ENCODE results near the gene NR0B1. TPM values are rescaled to one million over a fixed set of nuclear protein-coding genes. Genes with fewer than 3 reads are reported as not detected.
A peak's percentile ranks its signal among the peaks of the same experiment; 100 is the strongest.

Gene NR0B1
- total RNA-seq, 1 donor: 1.7 TPM

DNA sequence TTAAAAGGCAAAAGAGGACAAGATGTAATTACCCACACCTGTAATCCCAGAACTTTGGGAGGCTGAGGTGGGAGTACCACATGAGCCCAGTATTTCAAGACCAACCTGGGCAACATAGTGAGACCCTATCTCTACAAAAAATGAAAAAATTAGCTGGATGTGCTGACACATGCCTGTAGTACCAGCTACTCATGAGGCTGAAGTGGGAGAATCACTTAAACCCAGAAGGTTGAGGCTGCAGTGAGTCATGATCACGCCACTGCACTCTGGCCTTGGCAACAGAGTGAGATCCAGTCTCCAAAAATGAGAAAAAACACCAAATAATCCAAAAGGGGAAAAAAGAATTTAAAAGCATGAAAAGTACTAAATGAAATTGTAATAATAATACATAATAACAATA, 30.8 kb downstream of the NR0B1 start:
- peak; percentile 66 for DNase-seq (ENCODE audit: low read depth)
- no peak overlapping the region for H3K4me3 ChIP-seq (ENCODE audit: low read depth, low read length)
- TF ChIP-seq, protein P1, sequence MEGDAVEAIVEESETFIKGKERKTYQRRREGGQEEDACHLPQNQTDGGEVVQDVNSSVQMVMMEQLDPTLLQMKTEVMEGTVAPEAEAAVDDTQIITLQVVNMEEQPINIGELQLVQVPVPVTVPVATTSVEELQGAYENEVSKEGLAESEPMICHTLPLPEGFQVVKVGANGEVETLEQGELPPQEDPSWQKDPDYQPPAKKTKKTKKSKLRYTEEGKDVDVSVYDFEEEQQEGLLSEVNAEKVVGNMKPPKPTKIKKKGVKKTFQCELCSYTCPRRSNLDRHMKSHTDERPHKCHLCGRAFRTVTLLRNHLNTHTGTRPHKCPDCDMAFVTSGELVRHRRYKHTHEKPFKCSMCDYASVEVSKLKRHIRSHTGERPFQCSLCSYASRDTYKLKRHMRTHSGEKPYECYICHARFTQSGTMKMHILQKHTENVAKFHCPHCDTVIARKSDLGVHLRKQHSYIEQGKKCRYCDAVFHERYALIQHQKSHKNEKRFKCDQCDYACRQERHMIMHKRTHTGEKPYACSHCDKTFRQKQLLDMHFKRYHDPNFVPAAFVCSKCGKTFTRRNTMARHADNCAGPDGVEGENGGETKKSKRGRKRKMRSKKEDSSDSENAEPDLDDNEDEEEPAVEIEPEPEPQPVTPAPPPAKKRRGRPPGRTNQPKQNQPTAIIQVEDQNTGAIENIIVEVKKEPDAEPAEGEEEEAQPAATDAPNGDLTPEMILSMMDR (IDR thresholded peaks at IDR 0.05; ENCODE audit: insufficient read depth, low read length): no peak

DNA sequence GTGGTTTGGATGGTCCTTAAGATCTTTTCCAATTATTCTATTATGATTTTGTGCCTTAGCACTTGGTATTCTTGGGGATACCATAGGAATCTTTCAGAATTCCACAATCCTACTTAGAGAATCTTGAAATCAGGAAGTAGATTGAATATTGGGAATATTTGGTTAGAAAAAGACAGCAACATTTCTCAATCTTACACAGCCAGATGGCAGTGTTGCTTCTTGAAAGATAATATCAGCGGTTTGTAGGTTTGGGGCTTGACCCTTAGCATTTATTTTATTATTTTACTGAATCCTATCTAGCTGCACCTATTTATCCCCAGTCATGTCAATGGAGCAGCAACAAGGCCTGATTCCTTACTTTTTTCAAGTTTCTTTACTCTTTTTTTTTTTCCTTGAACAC, 33.7 kb downstream of the NR0B1 start:
- no peak overlapping the region for H3K4me3 ChIP-seq (ENCODE audit: low read depth, low read length)
- peak; percentile 55 for DNase-seq (ENCODE audit: low read depth)
- TF ChIP-seq, protein P1 (IDR thresholded peaks at IDR 0.05; ENCODE audit: insufficient read depth, low read length): peak; percentile 14

DNA sequence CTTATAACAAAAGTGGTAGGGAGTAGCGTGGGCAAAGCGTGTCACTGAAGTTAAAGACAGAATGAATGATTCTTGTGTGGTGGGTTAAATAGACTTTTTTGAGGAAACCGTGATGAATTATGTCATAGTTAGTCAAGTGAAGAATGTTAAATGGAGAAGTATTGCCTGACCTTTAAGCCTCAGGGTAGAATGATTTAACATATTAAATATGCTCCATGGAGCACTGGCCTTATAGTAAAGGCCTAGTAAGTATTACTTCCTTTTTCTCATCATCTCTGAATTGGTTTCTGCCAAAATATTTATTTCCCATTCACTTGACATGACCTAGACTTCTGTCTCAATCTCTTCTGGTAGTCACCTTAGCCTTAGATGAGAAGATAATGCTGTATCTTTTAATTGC, 38.6 kb downstream of the NR0B1 start:
- H3K4me3 ChIP-seq (ENCODE audit: low read depth, low read length): no peak overlapping the region
- TF ChIP-seq, protein P1 (IDR thresholded peaks at IDR 0.05; ENCODE audit: insufficient read depth, low read length): no peak
- no peak for DNase-seq (ENCODE audit: low read depth)

DNA sequence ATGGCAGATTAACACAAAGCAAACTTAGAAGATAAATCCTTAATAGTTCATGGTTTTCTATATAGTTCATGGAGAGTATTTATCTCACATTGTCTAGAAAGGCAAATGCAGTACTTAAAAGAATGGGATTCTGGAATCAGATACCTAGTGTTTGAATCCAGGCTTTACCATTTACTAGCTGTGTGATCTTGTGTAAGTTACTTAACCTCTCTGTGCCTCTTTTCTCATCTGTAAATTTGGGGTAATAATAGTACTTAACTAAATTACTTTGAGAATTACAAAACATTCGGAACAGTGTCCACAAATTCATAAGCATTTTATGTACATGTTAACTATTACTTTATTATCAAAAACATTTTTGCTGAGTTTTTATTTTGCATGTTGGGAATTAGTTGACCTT, 46.4 kb downstream of the NR0B1 start:
- no peak for DNase-seq (ENCODE audit: low read depth)
- no peak overlapping the region for H3K4me3 ChIP-seq (ENCODE audit: low read depth, low read length)
- TF ChIP-seq, protein P1 (IDR thresholded peaks at IDR 0.05; ENCODE audit: insufficient read depth, low read length): no peak

DNA sequence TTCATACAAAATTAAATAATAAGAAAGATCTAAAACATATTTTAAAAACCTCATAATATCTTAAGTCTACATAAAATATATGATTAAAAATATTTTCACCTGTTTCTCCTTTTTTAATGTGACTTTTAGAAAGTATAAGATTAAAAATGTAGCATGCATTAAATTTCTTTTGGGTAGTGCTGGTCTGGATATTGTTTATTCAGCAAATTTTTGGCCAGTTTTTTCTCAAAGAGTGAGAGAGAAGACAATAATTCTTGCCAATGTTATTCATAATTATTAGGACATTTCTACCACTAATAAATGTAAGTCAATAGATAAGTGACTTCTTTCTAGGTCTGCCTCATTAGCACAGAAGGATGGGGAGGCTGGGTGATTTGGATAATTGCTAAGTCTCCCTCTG, 48.2 kb downstream of the NR0B1 start:
- no peak overlapping the region for H3K4me3 ChIP-seq (ENCODE audit: low read depth, low read length)
- TF ChIP-seq, protein P1 (IDR thresholded peaks at IDR 0.05; ENCODE audit: insufficient read depth, low read length): no peak
- DNase-seq (ENCODE audit: low read depth): no peak

DNA sequence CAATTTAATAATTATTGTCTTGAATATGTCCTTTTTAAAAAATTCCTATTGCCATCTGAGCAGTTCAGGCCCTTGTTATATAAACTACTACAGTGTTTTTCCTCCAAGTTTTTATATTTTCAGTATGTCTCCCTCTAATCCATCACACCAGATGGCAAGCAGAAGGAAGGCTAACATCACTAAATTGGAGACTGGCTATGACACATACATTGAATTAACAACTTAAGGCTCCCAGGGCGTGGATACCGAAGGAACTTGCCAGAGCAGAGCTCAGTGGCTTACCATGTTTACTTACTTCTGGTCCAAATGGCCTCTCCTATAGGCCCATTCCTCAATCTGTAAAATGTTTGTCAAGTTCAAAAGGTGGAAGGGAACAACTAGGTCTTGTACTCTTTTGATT, 49.3 kb downstream of the NR0B1 start:
- no peak for DNase-seq (ENCODE audit: low read depth)
- H3K4me3 ChIP-seq (ENCODE audit: low read depth, low read length): no peak overlapping the region
- TF ChIP-seq, protein P1 (IDR thresholded peaks at IDR 0.05; ENCODE audit: insufficient read depth, low read length): no peak

Other genes with a start within 250 kb of the NR0B1 start
- not detected in 2 replicates for gene MAGEB2, start 93.8 kb downstream of the NR0B1 start, total RNA-seq (ENCODE audit: low replicate concordance)
- not detected in 2 replicates for gene MAGEB3, start 78.7 kb downstream of the NR0B1 start, total RNA-seq (ENCODE audit: low replicate concordance)
- not detected in 2 replicates for gene MAGEB4, start 67.4 kb downstream of the NR0B1 start, total RNA-seq (ENCODE audit: low replicate concordance)
- not detected in 2 replicates for gene MAGEB1, start 62.2 kb downstream of the NR0B1 start, total RNA-seq (ENCODE audit: low replicate concordance)